K562 (cell line): ENCODE results near the gene AFM. TPM values are rescaled to one million over a fixed set of nuclear protein-coding genes. Genes with fewer than 3 reads are reported as not detected.

Source experiments
- ADNP ChIP-seq: fragments of 200-800 bp; sonication (Bioruptor generic); IDR thresholded peaks from 2 replicates; pipeline ENCODE4 v1.6.1; 2016; ENCODE audit warnings: missing genetic modification characterization, missing compliant biosample characterization
- BCLAF1 ChIP-seq, 2 experiments: fragments of 450-650 bp in 1 of 2; IDR thresholded peaks; 2 replicates each; pipeline ENCODE4 v1.6.1; 2011 to 2017; ENCODE audit warnings: low read depth in 2 of 2, antibody characterized with exemption in 1 of 2, borderline replicate concordance in 1 of 2, low read length in 1 of 2, mild to moderate bottlenecking in 1 of 2, mixed read lengths in 1 of 2; ENCODE audit not compliant: control insufficient read depth in 1 of 2
- COPS2 ChIP-seq: fragments of 450-650 bp; conservative IDR thresholded peaks from 2 replicates; pipeline ENCODE4 v1.6.1; 2016; ENCODE audit warnings: mild to moderate bottlenecking, moderate library complexity
- E2F6 ChIP-seq, 2 experiments: IDR thresholded peaks; 2 replicates each; pipeline ENCODE4 v1.6.1; 2011; ENCODE audit warnings: borderline replicate concordance in 1 of 2, control low read depth in 1 of 2, low read depth in 1 of 2, low read length in 1 of 2, mild to moderate bottlenecking in 1 of 2, mixed read lengths in 1 of 2, moderate library complexity in 1 of 2; ENCODE audit not compliant: insufficient read depth in 1 of 2, insufficient read length in 1 of 2, poor library complexity in 1 of 2, severe bottlenecking in 1 of 2; ENCODE audit errors: extremely low read depth in 1 of 2
- ELF4 ChIP-seq: fragments of 450-650 bp; formaldehyde crosslinking; IDR thresholded peaks from 2 replicates; pipeline ENCODE4 v1.4.0; 2022; ENCODE audit warnings: missing genetic modification characterization
- ELK1 ChIP-seq: sonication (generic); formaldehyde crosslinking; IDR thresholded peaks from 2 replicates; pipeline ENCODE4 v1.8.1; 2022; ENCODE audit warnings: missing genetic modification reagents
- ELK3 ChIP-seq: fragments of 450-650 bp; formaldehyde crosslinking; IDR thresholded peaks from 2 replicates; pipeline ENCODE4 v1.4.0; 2020; ENCODE audit warnings: mild to moderate bottlenecking
- HCFC1 ChIP-seq: IDR thresholded peaks from 2 replicates; pipeline ENCODE4 v1.6.1; 2012; ENCODE audit warnings: low read depth, low read length, improper control_type of control experiment
- LCOR ChIP-seq: sonication (generic); formaldehyde crosslinking; IDR thresholded peaks from 2 replicates; pipeline ENCODE4 v1.8.0; 2022; ENCODE audit warnings: mild to moderate bottlenecking, missing genetic modification reagents
- MAZ ChIP-seq, 2 experiments: fragments of 450-650 bp in 1 of 2; sonication (generic) in 1 of 2; formaldehyde crosslinking; IDR thresholded peaks in 1 of 2; conservative IDR thresholded peaks in 1 of 2; 2 replicates each; pipeline versions ENCODE4 v1.4.0 to v1.5.0; 2020; ENCODE audit warnings: mild to moderate bottlenecking in 1 of 2, missing genetic modification reagents in 1 of 2
- NBN ChIP-seq: fragments of 450-650 bp; IDR thresholded peaks from 2 replicates; pipeline ENCODE4 v1.6.1; 2016; ENCODE audit warnings: low read depth, mild to moderate bottlenecking
- NCOR1 ChIP-seq: fragments of 450-650 bp; IDR thresholded peaks from 2 replicates; pipeline ENCODE4 v1.6.1; 2016; ENCODE audit warnings: mild to moderate bottlenecking, moderate library complexity
- SLC30A9 ChIP-seq: fragments of 250-450 bp; sonication (Bioruptor Pico); IDR thresholded peaks from 2 replicates; pipeline ENCODE4 v1.8.0; 2022; ENCODE audit warnings: mild to moderate bottlenecking, moderate library complexity
- STAT6 ChIP-seq: sonication (generic); formaldehyde crosslinking; IDR thresholded peaks from 2 replicates; pipeline ENCODE4 v1.8.1; 2023; ENCODE audit warnings: mild to moderate bottlenecking, missing genetic modification reagents
- TCF7 ChIP-seq: sonication (generic); IDR thresholded peaks from 2 replicates; pipeline ENCODE4 v1.6.1; 2016; ENCODE audit warnings: antibody characterized with exemption, borderline replicate concordance
- ZNF23 ChIP-seq: fragments of 250-450 bp; sonication (Bioruptor Pico); IDR thresholded peaks from 2 replicates; pipeline ENCODE4 v1.4.0; 2020; ENCODE audit warnings: mild to moderate bottlenecking
- ZNF384 ChIP-seq: IDR thresholded peaks from 2 replicates; pipeline ENCODE4 v1.6.1; 2012; ENCODE audit warnings: low read depth, low read length, improper control_type of control experiment
- ZNF583 ChIP-seq: fragments of 250-450 bp; sonication (Bioruptor Pico); IDR thresholded peaks from 2 replicates; pipeline ENCODE4 v1.4.0; 2020
- polyA plus RNA-seq, 8 experiments: library from polyadenylated mRNA; depleted of rRNA in 4 of 8; stranded (reverse) in 5 of 8; unstranded in 3 of 8; fragments of >200 nt; fragmentation: Nextera tagmentation in 2 of 8; fragmentation: Illumina TruSeq in 1 of 8; extraction: Ambion mirVana in 2 of 8; extraction: Trizol in 1 of 8; gene quantifications; 2 replicates each; pipeline versions ENCODE4 v1.2.1 to v1.2.3, GENCODE V29; 2011 to 2014; ENCODE audit warnings: inconsistent platforms in 1 of 8, missing spikeins in 1 of 8
- total RNA-seq, 7 experiments: library from RNA; depleted of rRNA in 6 of 7; stranded (reverse); fragments of >200 nt in 6 of 7; fragmentation: Illumina TruSeq in 2 of 7; extraction: Trizol in 2 of 7; gene quantifications; 2 replicates each; pipeline versions ENCODE4 v1.2.1 to v1.2.3, GENCODE V29; 2011 to 2021; ENCODE audit warnings: low replicate concordance in 1 of 7

AFM gene
- total and polyA plus RNA-seq, 9 of the 15 experiments (the other 6 are each of a cell fraction or from before 2014, with no cell fraction given), result 0.07 to 0.15 (median 0.12) TPM; not detected in 5

GRCh38 chr4:73450398-73451004, 31.0 kb upstream of the AFM start (continued):
- TF ChIP-seq ELK1, result no peak
- peak in 1 of 2 experiments; percentile 17 for TF ChIP-seq E2F6 (IDR thresholded peaks at IDR 0.05; ENCODE audit: borderline replicate concordance in 1 of 2, extremely low read depth in 1 of 2, insufficient read depth in 1 of 2, insufficient read length in 1 of 2, low read depth in 1 of 2, low read length in 1 of 2, poor library complexity in 1 of 2, severe bottlenecking in 1 of 2)
- no peak for TF ChIP-seq LCOR (CRISPR knock-in tag)
- no peak for TF ChIP-seq ZNF384
- TF ChIP-seq ELF4 (CRISPR knock-in tag), result no peak
- no peak for TF ChIP-seq ZNF583 (CRISPR knock-in tag)
- TF ChIP-seq TCF7, result no peak
- TF ChIP-seq COPS2, result no peak
- TF ChIP-seq ELK3 (CRISPR knock-in tag), result no peak
- TF ChIP-seq ADNP (tag), result no peak
- no peak for TF ChIP-seq MAZ (CRISPR knock-in tag; conservative IDR thresholded peaks at IDR 0.05 in 1 of 2, IDR thresholded peaks at IDR 0.05 in 1 of 2)
- no peak for TF ChIP-seq NBN
- no peak for TF ChIP-seq STAT6 (CRISPR knock-in tag)
- TF ChIP-seq ZNF23, result no peak
- TF ChIP-seq NCOR1, result no peak
- no peak for TF ChIP-seq HCFC1
- no peak for TF ChIP-seq SLC30A9 (CRISPR knock-in tag)
- TF ChIP-seq BCLAF1 (IDR thresholded peaks at IDR 0.05; ENCODE audit: borderline replicate concordance in 1 of 2, control insufficient read depth in 1 of 2, low read depth in 2 of 2, low read length in 1 of 2), result no peak
